ENCODE results near the gene TOMM5.

GRCh38 chr9:37641331-37641730 is 48.9 kb upstream of the TOMM5 start:
- TF ChIP-seq CTCF (IDR thresholded peaks at IDR 0.05) (no peak), POLR2A (IDR thresholded peaks at IDR 0.05) (no peak)
